Measurements from ENCODE around the gene TMEM167A.

The TMEM167A gene

GRCh38 chr5:83093692-83094091 is 16.5 kb upstream of the TMEM167A start:
- Histone ChIP-seq H3K4me3 (ENCODE audit: low read depth in 1 of 5, low read length in 5 of 5) (no peak overlapping the region), H3K27ac (ENCODE audit: low read depth, low read length) (no peak overlapping the region), H3K9me3 (ENCODE audit: control insufficient read depth in 5 of 5, low read length in 5 of 5) (peaks cover 4 to 13% (median 11%) of the 10 kb centered on the region in 5 donors), H3K36me3 (ENCODE audit: control insufficient read depth in 5 of 5, insufficient read depth in 5 of 5, low read length in 5 of 5) (peaks cover 0 to 4% (median 0%) of the 10 kb centered on the region in 5 donors), H3K9ac (ENCODE audit: low read length in 5 of 5) (no peak overlapping the region), H3K4me1 (ENCODE audit: control insufficient read depth in 5 of 5, insufficient read depth in 5 of 5, low read length in 5 of 5) (no peaks in the 10 kb centered on the region), H3K27me3 (ENCODE audit: control insufficient read depth in 5 of 5, insufficient read depth in 4 of 5, low read length in 5 of 5) (no peaks in the 10 kb centered on the region)

GRCh38 chr5:83092619-83093018 is 15.4 kb upstream of the TMEM167A start:
- H3K27ac ChIP-seq (ENCODE audit: low read depth, low read length), result no peak overlapping the region
- H3K9ac ChIP-seq (ENCODE audit: low read length in 5 of 5), result no peak overlapping the region
- no peaks in the 10 kb centered on the region for H3K27me3 ChIP-seq (ENCODE audit: control insufficient read depth in 5 of 5, insufficient read depth in 4 of 5, low read length in 5 of 5)
- peaks cover 4 to 13% (median 11%) of the 10 kb centered on the region in 5 donors for H3K9me3 ChIP-seq (ENCODE audit: control insufficient read depth in 5 of 5, low read length in 5 of 5)
- no peaks in the 10 kb centered on the region for H3K4me1 ChIP-seq (ENCODE audit: control insufficient read depth in 5 of 5, insufficient read depth in 5 of 5, low read length in 5 of 5)
- H3K4me3 ChIP-seq (ENCODE audit: low read depth in 1 of 5, low read length in 5 of 5), result no peak overlapping the region
- peaks cover 0 to 4% (median 0%) of the 10 kb centered on the region in 5 donors for H3K36me3 ChIP-seq (ENCODE audit: control insufficient read depth in 5 of 5, insufficient read depth in 5 of 5, low read length in 5 of 5)

- H3K36me3 ChIP-seq (ENCODE audit: control insufficient read depth in 5 of 5, insufficient read depth in 5 of 5, low read length in 5 of 5), result peaks cover 0 to 4% (median 0%) of the 10 kb centered on the region in 5 donors
- H3K4me1 ChIP-seq (ENCODE audit: control insufficient read depth in 5 of 5, insufficient read depth in 5 of 5, low read length in 5 of 5), result no peaks in the 10 kb centered on the region
- H3K4me3 ChIP-seq (ENCODE audit: low read depth in 1 of 5, low read length in 5 of 5), result no peak overlapping the region
- peaks cover 4 to 13% (median 11%) of the 10 kb centered on the region in 5 donors for H3K9me3 ChIP-seq (ENCODE audit: control insufficient read depth in 5 of 5, low read length in 5 of 5)
- no peaks in the 10 kb centered on the region for H3K27me3 ChIP-seq (ENCODE audit: control insufficient read depth in 5 of 5, insufficient read depth in 4 of 5, low read length in 5 of 5)
- no peak overlapping the region for H3K27ac ChIP-seq (ENCODE audit: low read depth, low read length)
- no peak overlapping the region for H3K9ac ChIP-seq (ENCODE audit: low read length in 5 of 5)
Observed at GRCh38 chr5:83090169-83090568, 13.0 kb upstream of the TMEM167A start.

GRCh38 chr5:83085106-83085505 is 7.9 kb upstream of the TMEM167A start:
- Histone ChIP-seq H3K4me1 (ENCODE audit: control insufficient read depth in 5 of 5, insufficient read depth in 5 of 5, low read length in 5 of 5) (peaks cover 0 to 7% (median 0%) of the 10 kb centered on the region in 5 donors), H3K9ac (ENCODE audit: low read length in 5 of 5) (no peak overlapping the region), H3K9me3 (ENCODE audit: control insufficient read depth in 5 of 5, low read length in 5 of 5) (no peaks in the 10 kb centered on the region), H3K4me3 (ENCODE audit: low read depth in 1 of 5, low read length in 5 of 5) (no peak overlapping the region), H3K27ac (ENCODE audit: low read depth, low read length) (no peak overlapping the region), H3K27me3 (ENCODE audit: control insufficient read depth in 5 of 5, insufficient read depth in 4 of 5, low read length in 5 of 5) (no peaks in the 10 kb centered on the region), H3K36me3 (ENCODE audit: control insufficient read depth in 5 of 5, insufficient read depth in 5 of 5, low read length in 5 of 5) (no peaks in the 10 kb centered on the region)

- Histone ChIP-seq H3K4me1 (ENCODE audit: control insufficient read depth in 5 of 5, insufficient read depth in 5 of 5, low read length in 5 of 5) (peaks cover 0 to 7% (median 0%) of the 10 kb centered on the region in 5 donors), H3K4me3 (ENCODE audit: low read depth in 1 of 5, low read length in 5 of 5) (no peak overlapping the region), H3K9ac (ENCODE audit: low read length in 5 of 5) (no peak overlapping the region), H3K9me3 (ENCODE audit: control insufficient read depth in 5 of 5, low read length in 5 of 5) (no peaks in the 10 kb centered on the region), H3K36me3 (ENCODE audit: control insufficient read depth in 5 of 5, insufficient read depth in 5 of 5, low read length in 5 of 5) (no peaks in the 10 kb centered on the region), H3K27ac (ENCODE audit: low read depth, low read length) (no peak overlapping the region), H3K27me3 (ENCODE audit: control insufficient read depth in 5 of 5, insufficient read depth in 4 of 5, low read length in 5 of 5) (no peaks in the 10 kb centered on the region)
Observed at GRCh38 chr5:83084336-83084735, 7.1 kb upstream of the TMEM167A start.

GRCh38 chr5:83082750-83083149 is 5.6 kb upstream of the TMEM167A start:
- no peak overlapping the region for H3K4me3 ChIP-seq (ENCODE audit: low read depth in 1 of 5, low read length in 5 of 5)
- H3K4me1 ChIP-seq (ENCODE audit: control insufficient read depth in 5 of 5, insufficient read depth in 5 of 5, low read length in 5 of 5), result peaks cover 0 to 14% (median 6%) of the 10 kb centered on the region in 5 donors
- no peak overlapping the region for H3K9ac ChIP-seq (ENCODE audit: low read length in 5 of 5)

GRCh38 chr5:83077662-83078261 is 568 bp upstream of the TMEM167A start:
- no peaks in the 10 kb centered on the region for H3K27me3 ChIP-seq (ENCODE audit: control insufficient read depth in 5 of 5, insufficient read depth in 4 of 5, low read length in 5 of 5)
- peak overlapping the region; percentile 81 to 97 (median 83) for H3K9ac ChIP-seq (ENCODE audit: low read length in 5 of 5)
- H3K9me3 ChIP-seq (ENCODE audit: control insufficient read depth in 5 of 5, low read length in 5 of 5), result no peaks in the 10 kb centered on the region
- H3K36me3 ChIP-seq (ENCODE audit: control insufficient read depth in 5 of 5, insufficient read depth in 5 of 5, low read length in 5 of 5), result no peaks in the 10 kb centered on the region
- H3K4me3 ChIP-seq (ENCODE audit: low read depth in 1 of 5, low read length in 5 of 5), result peak overlapping the region; percentile 83 to 99 (median 97)
- H3K4me1 ChIP-seq (ENCODE audit: control insufficient read depth in 5 of 5, insufficient read depth in 5 of 5, low read length in 5 of 5), result peaks cover 5 to 37% (median 32%) of the 10 kb centered on the region in 5 donors
- H3K27ac ChIP-seq (ENCODE audit: low read depth, low read length), result peak overlapping the region; percentile 91

More at GRCh38 chr5:83082750-83083149, 5.6 kb upstream of the TMEM167A start:
- H3K9me3 ChIP-seq (ENCODE audit: control insufficient read depth in 5 of 5, low read length in 5 of 5), result no peaks in the 10 kb centered on the region
- H3K27me3 ChIP-seq (ENCODE audit: control insufficient read depth in 5 of 5, insufficient read depth in 4 of 5, low read length in 5 of 5), result no peaks in the 10 kb centered on the region
- H3K27ac ChIP-seq (ENCODE audit: low read depth, low read length), result no peak overlapping the region
- no peaks in the 10 kb centered on the region for H3K36me3 ChIP-seq (ENCODE audit: control insufficient read depth in 5 of 5, insufficient read depth in 5 of 5, low read length in 5 of 5)

- Histone ChIP-seq H3K9ac (ENCODE audit: low read length in 5 of 5) (peak overlapping the region in 1 of 5 donors; percentile 51), H3K9me3 (ENCODE audit: control insufficient read depth in 5 of 5, low read length in 5 of 5) (no peaks in the 10 kb centered on the region), H3K36me3 (ENCODE audit: control insufficient read depth in 5 of 5, insufficient read depth in 5 of 5, low read length in 5 of 5) (no peaks in the 10 kb centered on the region), H3K27ac (ENCODE audit: low read depth, low read length) (peak overlapping the region; percentile 12), H3K4me3 (ENCODE audit: low read depth in 1 of 5, low read length in 5 of 5) (no peak overlapping the region), H3K4me1 (ENCODE audit: control insufficient read depth in 5 of 5, insufficient read depth in 5 of 5, low read length in 5 of 5) (peaks cover 5 to 54% (median 37%) of the 10 kb centered on the region in 5 donors), H3K27me3 (ENCODE audit: control insufficient read depth in 5 of 5, insufficient read depth in 4 of 5, low read length in 5 of 5) (no peaks in the 10 kb centered on the region)
Observed at GRCh38 chr5:83072966-83073365, 4.2 kb downstream of the TMEM167A start.

GRCh38 chr5:83071286-83072051 is 5.7 kb downstream of the TMEM167A start:
- no peaks in the 10 kb centered on the region for H3K9me3 ChIP-seq (ENCODE audit: control insufficient read depth in 5 of 5, low read length in 5 of 5)
- H3K4me3 ChIP-seq (ENCODE audit: low read depth in 1 of 5, low read length in 5 of 5), result no peak overlapping the region
- H3K27me3 ChIP-seq (ENCODE audit: control insufficient read depth in 5 of 5, insufficient read depth in 4 of 5, low read length in 5 of 5), result no peaks in the 10 kb centered on the region
- peaks cover 4 to 56% (median 32%) of the 10 kb centered on the region in 5 donors for H3K4me1 ChIP-seq (ENCODE audit: control insufficient read depth in 5 of 5, insufficient read depth in 5 of 5, low read length in 5 of 5)
- no peaks in the 10 kb centered on the region for H3K36me3 ChIP-seq (ENCODE audit: control insufficient read depth in 5 of 5, insufficient read depth in 5 of 5, low read length in 5 of 5)
- no peak overlapping the region for H3K9ac ChIP-seq (ENCODE audit: low read length in 5 of 5)
- no peak overlapping the region for H3K27ac ChIP-seq (ENCODE audit: low read depth, low read length)

GRCh38 chr5:83069096-83069799 is 7.9 kb downstream of the TMEM167A start:
- H3K27ac ChIP-seq (ENCODE audit: low read depth, low read length), result no peak overlapping the region
- H3K4me3 ChIP-seq (ENCODE audit: low read depth in 1 of 5, low read length in 5 of 5), result no peak overlapping the region
- H3K4me1 ChIP-seq (ENCODE audit: control insufficient read depth in 5 of 5, insufficient read depth in 5 of 5, low read length in 5 of 5), result peaks cover 0 to 45% (median 23%) of the 10 kb centered on the region in 5 donors
- H3K36me3 ChIP-seq (ENCODE audit: control insufficient read depth in 5 of 5, insufficient read depth in 5 of 5, low read length in 5 of 5), result peaks cover 0 to 3% (median 2%) of the 10 kb centered on the region in 5 donors
- no peaks in the 10 kb centered on the region for H3K27me3 ChIP-seq (ENCODE audit: control insufficient read depth in 5 of 5, insufficient read depth in 4 of 5, low read length in 5 of 5)
- H3K9me3 ChIP-seq (ENCODE audit: control insufficient read depth in 5 of 5, low read length in 5 of 5), result no peaks in the 10 kb centered on the region
- H3K9ac ChIP-seq (ENCODE audit: low read length in 5 of 5), result no peak overlapping the region
